SU-DHL-6 (cell line): ENCODE measurements around the gene MTHFD2.

ENCODE experiments used
- H2AFZ ChIP-seq: fragments of 200-600 bp; sonication (generic); 2 replicates; pipeline ENCODE4 v1.6.1; 2014; ENCODE audit warnings: low read depth, mild to moderate bottlenecking, moderate library complexity, mixed read lengths, antibody characterized with exemption, low read length; ENCODE audit not compliant: severe bottlenecking
- H3F3A ChIP-seq: fragments of 200-600 bp; shearing (Covaris generic); 2 replicates; pipeline ENCODE4 v1.6.0; 2016; ENCODE audit warnings: antibody characterized with exemption, mild to moderate bottlenecking; ENCODE audit not compliant: insufficient read depth
- H3K27ac ChIP-seq: fragments of 200-600 bp; sonication (generic); 2 replicates; pipeline ENCODE4 v1.5.1; 2016; ENCODE audit warnings: low read depth, mild to moderate bottlenecking, low read length, moderate library complexity, mixed read lengths
- H3K27me3 ChIP-seq: fragments of 200-600 bp; sonication (generic), shearing (Covaris generic); 2 replicates; pipeline ENCODE4 v1.6.0; 2014; ENCODE audit warnings: mild to moderate bottlenecking, low read length
- H3K36me3 ChIP-seq: fragments of 200-600 bp; sonication (generic); 2 replicates; pipeline ENCODE4 v1.6.1; 2014; ENCODE audit warnings: mild to moderate bottlenecking, low read length, mixed read lengths
- H3K4me2 ChIP-seq: fragments of 300-600, 200-600 bp; shearing (Covaris generic), sonication (generic); 2 replicates; pipeline ENCODE4 v1.6.0; 2014; ENCODE audit warnings: low read length, low read depth, mild to moderate bottlenecking; ENCODE audit not compliant: poor library complexity, severe bottlenecking
- H3K4me3 ChIP-seq: fragments of 200-600 bp; sonication (generic); 2 replicates; pipeline ENCODE4 v1.5.1; 2014; ENCODE audit warnings: antibody characterized with exemption, low read length, mild to moderate bottlenecking, mixed read lengths; ENCODE audit not compliant: insufficient read depth, poor library complexity, severe bottlenecking
- H3K79me2 ChIP-seq: fragments of 200-600 bp; sonication (generic); 2 replicates; pipeline ENCODE4 v1.6.1; 2014; ENCODE audit warnings: mild to moderate bottlenecking, low read length, moderate library complexity; ENCODE audit not compliant: insufficient read depth
- H3K9ac ChIP-seq: fragments of 200-600 bp; sonication (generic); 2 replicates; pipeline ENCODE4 v1.7.0; 2014; ENCODE audit warnings: mild to moderate bottlenecking, low read length
- H3K9me2 ChIP-seq: fragments of 200-600 bp; sonication (generic); replicated peaks from 2 replicates; pipeline ENCODE4 v1.6.1; 2014; ENCODE audit warnings: low read length; ENCODE audit not compliant: insufficient read depth
- H3K9me3 ChIP-seq: fragments of 200-600 bp; sonication (generic); 2 replicates; pipeline ENCODE4 v1.6.1; 2014; ENCODE audit warnings: low read length, mixed read lengths; ENCODE audit not compliant: insufficient read depth
- H4K20me1 ChIP-seq: fragments of 200-600 bp; sonication (generic); 2 replicates; pipeline ENCODE4 v1.6.1; 2014; ENCODE audit warnings: low read depth, mild to moderate bottlenecking, antibody characterized with exemption, low read length, moderate library complexity, mixed read lengths
- CTCF ChIP-seq: fragments of 200-600 bp; sonication (generic); IDR thresholded peaks from one replicate; pipeline ENCODE4 v1.5.1; 2017; ENCODE audit warnings: antibody characterized with exemption, mild to moderate bottlenecking, low read length, moderate library complexity; ENCODE audit not compliant: insufficient read depth, poor library complexity, severe bottlenecking
- EZH2phosphoT487 ChIP-seq: fragments of 200-600 bp; sonication (generic), shearing (Covaris generic); conservative IDR thresholded peaks from 2 replicates; pipeline ENCODE4 v1.6.1; 2018; ENCODE audit warnings: mild to moderate bottlenecking, antibody characterized with exemption, low read length, moderate library complexity, mixed read lengths

Gene MTHFD2

GRCh38 chr2:74199871-74200305 lies 1.5 kb downstream of the MTHFD2 start:
- peak overlapping the region; percentile 85 for H3K4me2 ChIP-seq
- H3K9me3 ChIP-seq: no peaks in the 10 kb centered on the region
- peaks cover 5% of the 10 kb centered on the region; the same call in 1 of the 2 replicates for H3F3A ChIP-seq
- H3K4me3 ChIP-seq: peak overlapping the region; percentile 89
- no peaks in the 10 kb centered on the region for H3K9me2 ChIP-seq
- H3K27ac ChIP-seq: peak overlapping the region; percentile 88
- no peaks in the 10 kb centered on the region for H3K27me3 ChIP-seq
- peaks cover 8% of the 10 kb centered on the region; the same call in 1 of the 2 replicates for H3K36me3 ChIP-seq
- TF ChIP-seq EZH2phosphoT487: no peak
- TF ChIP-seq CTCF: no peak
- H3K79me2 ChIP-seq: peaks cover 63% of the 10 kb centered on the region
- H2AFZ ChIP-seq: no peak overlapping the region
- H3K9ac ChIP-seq: peak overlapping the region; percentile 95
- peaks cover 23% of the 10 kb centered on the region for H4K20me1 ChIP-seq

DNA sequence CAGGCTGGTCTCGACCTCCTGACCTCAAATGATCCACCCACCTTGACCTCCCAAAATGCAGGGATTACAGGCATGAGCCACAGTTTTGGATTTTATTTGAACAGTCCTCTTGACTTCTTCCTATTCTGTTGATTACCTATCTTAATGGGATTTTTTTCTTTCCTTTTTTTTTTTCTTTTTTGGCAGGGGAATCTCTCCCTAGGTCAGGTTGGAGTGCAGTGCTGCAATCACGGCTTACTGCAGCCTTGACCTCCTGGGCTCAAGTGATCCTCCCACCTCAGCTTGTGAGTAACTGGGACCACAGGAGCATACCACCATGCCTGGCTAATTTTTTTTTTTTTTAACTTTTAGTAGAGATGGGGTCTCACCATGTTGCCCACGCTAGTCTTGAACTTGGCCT lies 2.8 kb downstream of the MTHFD2 start:
- 0 out of 2 replicates have a peak overlapping the region, but pooled peaks have one; percentile 95 for H3K9ac ChIP-seq

GRCh38 chr2:74201596-74201995 lies 3.2 kb downstream of the MTHFD2 start:
- Histone ChIP-seq H3K36me3 (peaks cover 12% of the 10 kb centered on the region; the same call in 1 of the 2 replicates), H2AFZ (no peak overlapping the region), H3K9me3 (no peaks in the 10 kb centered on the region), H3K9me2 (no peaks in the 10 kb centered on the region), H3K27me3 (no peaks in the 10 kb centered on the region), H3K4me3 (no peak overlapping the region), H3F3A (peaks cover 4% of the 10 kb centered on the region; the same call in 1 of the 2 replicates), H3K27ac (no peak overlapping the region), H3K79me2 (peaks cover 80% of the 10 kb centered on the region), H3K4me2 (peak overlapping the region; percentile 85), H4K20me1 (peaks cover 28% of the 10 kb centered on the region), H3K9ac (no peak overlapping the region)
- TF ChIP-seq EZH2phosphoT487 (no peak), CTCF (no peak)

More for the DNA sequence above, 2.8 kb downstream of the MTHFD2 start:
- no peaks in the 10 kb centered on the region for H3K9me3 ChIP-seq
- H3K27me3 ChIP-seq: no peaks in the 10 kb centered on the region
- peak overlapping the region; percentile 85 for H3K4me2 ChIP-seq
- peaks cover 12% of the 10 kb centered on the region; the same call in 1 of the 2 replicates for H3K36me3 ChIP-seq
- H3K4me3 ChIP-seq: no peak overlapping the region
- H4K20me1 ChIP-seq: peaks cover 28% of the 10 kb centered on the region
- peaks cover 5% of the 10 kb centered on the region; the same call in 1 of the 2 replicates for H3F3A ChIP-seq
- H3K27ac ChIP-seq: no peak overlapping the region
- no peak for TF ChIP-seq CTCF
- peaks cover 76% of the 10 kb centered on the region for H3K79me2 ChIP-seq
- no peaks in the 10 kb centered on the region for H3K9me2 ChIP-seq
- no peak overlapping the region for H2AFZ ChIP-seq
